ENCODE measurements around the gene WDR76.

DNA sequence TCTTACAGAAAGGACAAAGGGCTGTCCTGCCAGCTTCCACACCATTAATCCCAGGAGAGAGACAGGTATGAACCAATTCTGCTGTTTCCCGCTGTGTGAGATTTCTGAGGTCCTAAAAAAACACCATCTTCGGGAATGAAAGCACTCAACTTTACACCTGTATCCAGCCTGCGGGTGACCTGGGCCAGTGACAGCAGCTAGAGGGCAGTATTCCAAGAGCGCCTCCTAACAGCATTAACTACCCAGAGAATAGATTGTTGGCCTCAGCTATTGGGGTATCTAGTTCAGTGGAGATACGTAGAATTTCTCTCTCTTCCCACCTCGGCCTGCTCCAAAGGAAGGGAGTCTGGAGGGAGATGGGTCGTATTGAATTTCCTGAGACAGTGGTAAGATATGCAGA is 55.1 kb downstream of the WDR76 start:
- TF ChIP-seq, protein P1, sequence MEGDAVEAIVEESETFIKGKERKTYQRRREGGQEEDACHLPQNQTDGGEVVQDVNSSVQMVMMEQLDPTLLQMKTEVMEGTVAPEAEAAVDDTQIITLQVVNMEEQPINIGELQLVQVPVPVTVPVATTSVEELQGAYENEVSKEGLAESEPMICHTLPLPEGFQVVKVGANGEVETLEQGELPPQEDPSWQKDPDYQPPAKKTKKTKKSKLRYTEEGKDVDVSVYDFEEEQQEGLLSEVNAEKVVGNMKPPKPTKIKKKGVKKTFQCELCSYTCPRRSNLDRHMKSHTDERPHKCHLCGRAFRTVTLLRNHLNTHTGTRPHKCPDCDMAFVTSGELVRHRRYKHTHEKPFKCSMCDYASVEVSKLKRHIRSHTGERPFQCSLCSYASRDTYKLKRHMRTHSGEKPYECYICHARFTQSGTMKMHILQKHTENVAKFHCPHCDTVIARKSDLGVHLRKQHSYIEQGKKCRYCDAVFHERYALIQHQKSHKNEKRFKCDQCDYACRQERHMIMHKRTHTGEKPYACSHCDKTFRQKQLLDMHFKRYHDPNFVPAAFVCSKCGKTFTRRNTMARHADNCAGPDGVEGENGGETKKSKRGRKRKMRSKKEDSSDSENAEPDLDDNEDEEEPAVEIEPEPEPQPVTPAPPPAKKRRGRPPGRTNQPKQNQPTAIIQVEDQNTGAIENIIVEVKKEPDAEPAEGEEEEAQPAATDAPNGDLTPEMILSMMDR (IDR thresholded peaks at IDR 0.05), result peak; percentile 40; the same call in 2 of the 3 replicates
- TF ChIP-seq RARB (CRISPR knock-in tag; IDR thresholded peaks at IDR 0.05) (no peak), CEBPB (IDR thresholded peaks at IDR 0.05) (no peak), EHMT2 (IDR thresholded peaks at IDR 0.05; ENCODE audit: low read depth) (no peak), PHF8 (IDR thresholded peaks at IDR 0.05; ENCODE audit: borderline replicate concordance, low read depth) (no peak), RCOR1 (IDR thresholded peaks at IDR 0.05; ENCODE audit: low read depth, low read length) (no peak), BHLHE40 (IDR thresholded peaks at IDR 0.05; ENCODE audit: low read depth, low read length) (no peak), ZSCAN20 (CRISPR knock-in tag; IDR thresholded peaks at IDR 0.05) (no peak), CHD2 (IDR thresholded peaks at IDR 0.05; ENCODE audit: low read length, partially characterized antibody) (no peak), TFCP2L1 (CRISPR knock-in tag; IDR thresholded peaks at IDR 0.05) (no peak)
- TF ChIP-seq, protein P2, sequence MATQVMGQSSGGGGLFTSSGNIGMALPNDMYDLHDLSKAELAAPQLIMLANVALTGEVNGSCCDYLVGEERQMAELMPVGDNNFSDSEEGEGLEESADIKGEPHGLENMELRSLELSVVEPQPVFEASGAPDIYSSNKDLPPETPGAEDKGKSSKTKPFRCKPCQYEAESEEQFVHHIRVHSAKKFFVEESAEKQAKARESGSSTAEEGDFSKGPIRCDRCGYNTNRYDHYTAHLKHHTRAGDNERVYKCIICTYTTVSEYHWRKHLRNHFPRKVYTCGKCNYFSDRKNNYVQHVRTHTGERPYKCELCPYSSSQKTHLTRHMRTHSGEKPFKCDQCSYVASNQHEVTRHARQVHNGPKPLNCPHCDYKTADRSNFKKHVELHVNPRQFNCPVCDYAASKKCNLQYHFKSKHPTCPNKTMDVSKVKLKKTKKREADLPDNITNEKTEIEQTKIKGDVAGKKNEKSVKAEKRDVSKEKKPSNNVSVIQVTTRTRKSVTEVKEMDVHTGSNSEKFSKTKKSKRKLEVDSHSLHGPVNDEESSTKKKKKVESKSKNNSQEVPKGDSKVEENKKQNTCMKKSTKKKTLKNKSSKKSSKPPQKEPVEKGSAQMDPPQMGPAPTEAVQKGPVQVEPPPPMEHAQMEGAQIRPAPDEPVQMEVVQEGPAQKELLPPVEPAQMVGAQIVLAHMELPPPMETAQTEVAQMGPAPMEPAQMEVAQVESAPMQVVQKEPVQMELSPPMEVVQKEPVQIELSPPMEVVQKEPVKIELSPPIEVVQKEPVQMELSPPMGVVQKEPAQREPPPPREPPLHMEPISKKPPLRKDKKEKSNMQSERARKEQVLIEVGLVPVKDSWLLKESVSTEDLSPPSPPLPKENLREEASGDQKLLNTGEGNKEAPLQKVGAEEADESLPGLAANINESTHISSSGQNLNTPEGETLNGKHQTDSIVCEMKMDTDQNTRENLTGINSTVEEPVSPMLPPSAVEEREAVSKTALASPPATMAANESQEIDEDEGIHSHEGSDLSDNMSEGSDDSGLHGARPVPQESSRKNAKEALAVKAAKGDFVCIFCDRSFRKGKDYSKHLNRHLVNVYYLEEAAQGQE (IDR thresholded peaks at IDR 0.05), result no peak
- TF ChIP-seq, protein P3, sequence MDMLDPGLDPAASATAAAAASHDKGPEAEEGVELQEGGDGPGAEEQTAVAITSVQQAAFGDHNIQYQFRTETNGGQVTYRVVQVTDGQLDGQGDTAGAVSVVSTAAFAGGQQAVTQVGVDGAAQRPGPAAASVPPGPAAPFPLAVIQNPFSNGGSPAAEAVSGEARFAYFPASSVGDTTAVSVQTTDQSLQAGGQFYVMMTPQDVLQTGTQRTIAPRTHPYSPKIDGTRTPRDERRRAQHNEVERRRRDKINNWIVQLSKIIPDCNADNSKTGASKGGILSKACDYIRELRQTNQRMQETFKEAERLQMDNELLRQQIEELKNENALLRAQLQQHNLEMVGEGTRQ (IDR thresholded peaks at IDR 0.05), result no peak

Measured in A549 (cell line).